EL (cell line): ENCODE data around the gene AP1AR.
"Not testable (repeated sequence)": the region's sequence is repeated elsewhere in the genome, so short reads cannot be mapped to it uniquely, and the experiment has no call there.

ENCODE experiments used
- DNase-seq: peaks from one replicate; pipeline ENCODE4 v3.0.0-alpha.2; 2016

AP1AR gene, protein sequence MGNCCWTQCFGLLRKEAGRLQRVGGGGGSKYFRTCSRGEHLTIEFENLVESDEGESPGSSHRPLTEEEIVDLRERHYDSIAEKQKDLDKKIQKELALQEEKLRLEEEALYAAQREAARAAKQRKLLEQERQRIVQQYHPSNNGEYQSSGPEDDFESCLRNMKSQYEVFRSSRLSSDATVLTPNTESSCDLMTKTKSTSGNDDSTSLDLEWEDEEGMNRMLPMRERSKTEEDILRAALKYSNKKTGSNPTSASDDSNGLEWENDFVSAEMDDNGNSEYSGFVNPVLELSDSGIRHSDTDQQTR

DNA sequence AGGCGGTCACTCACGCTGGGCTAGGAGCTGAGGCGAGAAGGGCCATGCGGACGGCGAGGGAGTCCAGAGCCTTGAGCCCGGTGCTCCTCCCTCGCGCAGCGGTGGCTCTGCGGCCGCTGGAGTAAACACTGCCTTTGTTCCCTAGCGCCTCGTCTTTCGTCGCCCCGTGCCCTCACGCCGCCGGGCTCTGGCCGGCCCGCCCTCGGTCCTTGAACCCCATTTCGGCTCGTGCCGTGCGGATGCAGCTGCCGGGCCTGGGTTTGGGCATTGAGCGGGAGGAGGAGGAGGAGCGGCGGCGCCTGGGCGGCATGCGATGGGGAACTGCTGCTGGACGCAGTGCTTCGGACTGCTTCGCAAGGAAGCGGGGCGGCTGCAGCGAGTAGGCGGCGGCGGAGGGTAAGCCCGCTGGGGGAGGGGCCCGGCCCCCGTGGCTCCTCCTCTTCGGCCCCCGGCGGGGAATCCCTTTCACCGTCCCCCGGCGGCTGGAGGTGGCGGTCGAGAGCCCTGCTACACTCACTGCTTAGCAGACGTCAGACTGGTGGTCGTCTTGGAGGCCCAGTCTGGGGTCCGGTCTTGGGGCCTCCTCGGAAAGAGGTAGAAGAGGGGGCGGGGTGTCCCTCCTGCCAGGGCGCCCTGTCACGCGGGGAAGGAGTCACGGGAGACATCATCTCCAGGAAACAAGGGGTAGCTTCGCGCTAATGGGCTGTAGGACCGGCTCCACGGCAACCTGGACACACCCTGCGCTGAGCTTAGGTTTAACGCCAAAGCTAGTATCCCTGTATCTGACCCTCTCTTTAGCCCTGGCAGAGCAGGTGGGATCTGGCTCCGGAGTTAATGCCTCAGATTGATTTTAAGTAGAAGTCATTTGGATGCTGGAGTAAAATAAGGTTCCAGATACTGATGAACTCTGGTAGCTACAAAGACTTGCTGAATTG is at the start of gene AP1AR:
TSS of gene AP1AR (plus strand) at position 9 of the 935 bp plus-strand sequence. CDS start at position 314, 305 bp downstream.
- DNase-seq: peak; percentile 80

DNA sequence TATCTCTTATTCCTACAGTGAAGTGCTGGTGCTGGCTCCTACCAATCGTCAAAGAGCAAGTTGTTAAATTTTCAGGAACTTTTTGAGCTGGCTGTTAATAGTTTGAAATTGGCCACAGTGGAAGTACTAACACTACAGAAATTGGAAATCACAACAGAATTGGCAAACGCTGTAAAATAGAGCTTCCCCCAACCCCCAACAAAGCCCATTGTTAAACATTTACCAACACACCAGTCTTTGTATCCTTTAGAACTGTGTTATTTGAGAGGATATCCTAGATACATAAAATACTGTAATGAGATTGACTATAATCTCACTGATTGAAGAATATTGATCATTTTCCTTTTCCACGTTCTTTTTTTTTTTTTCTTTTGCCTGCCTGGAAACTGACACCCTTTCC is 49.0 kb upstream of the AP1AR start:
- no peak for DNase-seq

DNA sequence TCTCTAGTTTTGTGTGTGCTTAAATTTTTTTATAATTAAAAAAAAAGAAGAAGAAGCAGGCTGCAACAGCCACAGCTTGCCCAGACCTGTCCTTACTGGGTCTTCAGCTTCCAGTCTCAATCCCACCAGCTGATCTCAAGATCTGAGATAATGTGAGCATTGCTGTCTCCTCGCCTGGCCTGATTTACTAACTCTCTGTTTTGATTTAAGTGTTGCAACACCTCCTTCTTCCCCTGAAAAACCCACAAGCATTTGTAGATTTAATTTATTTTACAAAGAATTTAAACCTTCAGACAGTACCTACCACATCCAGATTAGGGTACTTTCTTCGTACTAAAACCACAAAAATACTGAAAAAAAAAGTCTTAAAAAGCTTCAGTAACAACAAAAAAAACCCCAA is 48.3 kb upstream of the AP1AR start:
- DNase-seq: no peak

DNA sequence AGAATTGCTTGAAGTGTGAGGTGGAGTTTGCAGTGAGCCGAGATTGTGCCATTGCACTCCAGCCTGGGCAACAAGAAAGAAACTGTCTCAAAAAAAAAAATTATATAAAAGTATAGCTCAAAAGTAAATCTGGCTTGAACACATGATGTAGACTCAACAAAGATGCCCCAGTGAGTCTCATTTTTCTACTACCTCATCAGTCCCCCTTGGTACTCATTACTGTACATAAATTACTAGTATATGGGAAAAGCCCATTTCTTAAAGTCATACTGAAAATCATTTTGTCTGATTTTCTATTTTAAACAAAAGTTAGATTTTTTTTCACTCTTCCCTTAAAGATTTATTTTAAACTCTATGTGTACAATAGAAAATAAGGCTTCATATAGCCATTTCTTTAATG is 47.1 kb upstream of the AP1AR start:
- no peak for DNase-seq

DNA sequence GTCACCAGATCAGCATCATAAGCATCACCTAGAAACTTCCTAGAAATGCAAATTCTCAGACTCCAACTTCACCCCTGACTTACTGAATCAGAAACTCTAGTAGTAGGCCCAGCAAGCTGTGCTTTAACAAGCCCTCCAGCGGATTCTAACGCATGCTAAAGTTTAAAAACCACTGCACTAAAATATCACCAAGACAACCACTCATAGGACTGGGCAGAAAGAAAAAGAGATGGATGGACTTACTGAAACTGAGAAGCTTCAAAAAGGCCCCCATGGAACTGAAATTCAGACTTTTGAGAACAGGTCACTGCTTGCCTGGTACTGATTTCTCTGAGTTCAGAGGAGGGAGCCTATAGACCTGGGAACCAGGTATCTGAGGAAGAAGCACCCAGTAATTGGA is 46.3 kb upstream of the AP1AR start:
- no peak for DNase-seq

DNA sequence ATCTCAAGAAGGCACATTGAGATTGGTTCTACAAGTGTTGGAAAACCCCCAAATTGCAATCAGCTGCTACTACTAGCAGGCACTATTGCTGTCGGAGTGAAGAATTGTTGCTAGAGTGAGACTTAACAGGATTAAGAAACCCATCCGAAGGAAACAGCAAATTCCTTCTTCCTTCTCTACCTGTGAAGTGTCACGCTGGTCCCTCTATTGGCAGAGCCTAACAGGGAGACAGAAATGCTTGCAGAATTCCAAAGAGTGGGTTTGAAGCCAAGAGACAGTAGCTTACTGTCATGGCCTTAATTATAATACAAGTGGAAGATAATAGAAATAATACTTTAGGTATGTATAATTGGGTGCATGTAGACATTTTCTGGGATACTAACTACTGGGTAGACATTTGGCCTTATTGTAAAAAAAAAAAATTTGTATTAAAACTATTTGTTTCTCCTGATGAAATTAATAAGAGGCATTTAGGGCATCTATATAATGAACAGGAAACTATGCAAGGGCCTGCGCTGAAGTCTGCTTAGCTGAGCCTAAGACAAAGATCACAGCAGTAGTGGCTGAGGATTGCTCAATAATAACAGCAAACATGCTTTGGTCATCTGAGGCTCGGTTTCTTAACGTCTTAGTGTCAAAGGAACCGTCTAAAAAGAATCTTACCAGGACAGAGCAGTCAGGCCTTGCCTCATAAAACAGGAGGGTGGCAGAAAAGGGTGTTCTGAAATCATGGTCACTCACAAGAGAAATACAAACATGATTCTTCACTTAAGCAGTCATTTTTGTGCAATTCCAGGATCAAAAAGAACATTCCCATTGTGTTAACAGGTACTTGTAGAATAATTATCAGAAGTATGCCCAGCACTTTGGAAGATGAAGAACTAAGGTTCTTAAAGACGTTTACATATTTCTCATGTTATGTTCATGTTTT is 45.6 kb upstream of the AP1AR start:
- no peak for DNase-seq

DNA sequence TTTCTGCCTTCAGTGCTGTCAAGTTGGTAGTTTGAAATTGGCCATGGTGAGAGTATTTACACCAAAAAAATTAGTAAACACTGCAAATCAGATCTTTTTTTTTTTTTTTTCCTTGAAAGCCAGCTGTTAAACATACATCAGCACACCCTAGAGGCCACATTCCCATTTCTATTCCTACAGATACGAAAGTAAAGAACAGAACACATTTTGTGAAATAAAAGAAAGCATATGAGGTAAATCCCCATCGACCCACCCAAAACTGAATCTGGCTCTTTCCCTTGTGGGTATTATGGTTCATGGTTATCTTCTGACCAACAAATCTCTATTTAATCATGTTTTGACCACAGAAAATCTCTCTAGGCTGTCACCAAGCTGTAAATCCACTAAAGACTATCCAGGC is 41.8 kb upstream of the AP1AR start:
- DNase-seq: no peak

DNA sequence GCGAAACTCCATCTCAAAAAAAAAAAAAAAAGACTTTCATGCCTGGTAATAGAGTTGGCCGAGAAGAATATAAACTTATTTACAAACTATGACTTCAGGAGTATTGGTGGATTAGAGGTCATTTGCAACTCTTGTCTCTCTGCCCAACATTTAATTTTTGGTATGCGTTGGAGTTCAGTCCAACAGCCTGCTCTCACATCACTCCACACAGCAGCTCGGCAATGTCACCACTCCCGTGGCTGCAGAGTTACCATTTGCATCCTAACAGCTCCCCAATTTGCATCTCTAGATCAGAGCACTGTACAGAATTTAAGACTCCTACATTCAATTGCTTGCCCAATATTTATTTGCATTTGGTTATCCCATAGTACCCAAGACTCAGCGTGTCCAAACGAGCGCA is 40.9 kb upstream of the AP1AR start:
- DNase-seq: no peak

DNA sequence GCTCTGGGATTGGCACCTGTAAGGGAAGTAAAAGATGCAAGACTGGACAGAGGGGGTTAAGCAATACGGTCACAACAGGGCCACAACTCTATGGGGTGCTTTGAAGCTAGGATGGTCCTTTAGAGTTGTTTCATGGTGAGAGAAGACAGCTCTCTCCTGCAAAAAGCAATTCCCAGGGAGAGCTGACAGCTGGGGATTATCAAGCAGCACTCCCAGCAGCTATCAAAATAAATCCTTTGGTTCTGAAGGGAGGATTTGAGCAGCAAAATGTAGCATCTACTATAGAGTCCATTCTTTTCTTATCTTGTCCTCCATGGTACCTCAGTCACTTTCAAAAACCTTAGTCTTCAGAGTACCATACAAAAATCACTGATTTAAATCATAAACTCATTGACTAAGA is 35.1 kb upstream of the AP1AR start:
- no peak for DNase-seq

DNA sequence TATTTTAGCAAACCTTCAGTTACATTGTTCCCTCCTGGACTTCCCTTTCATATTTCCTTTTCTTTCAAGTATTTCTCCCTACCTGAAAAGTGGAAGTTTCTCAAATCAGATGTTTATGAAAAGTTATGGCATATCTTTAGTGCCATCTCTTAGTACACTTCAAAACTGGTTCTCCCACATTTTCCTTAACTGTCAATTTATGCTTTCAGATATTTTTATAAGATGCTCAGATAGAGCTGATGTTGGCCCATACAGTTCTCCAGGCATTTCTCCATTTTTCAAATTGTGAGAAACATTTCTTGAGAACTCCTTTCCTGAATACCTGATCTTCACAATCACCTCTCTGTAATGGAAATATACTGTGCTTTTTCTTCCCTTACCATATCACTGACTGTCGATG is 32.5 kb upstream of the AP1AR start:
- no peak for DNase-seq

DNA sequence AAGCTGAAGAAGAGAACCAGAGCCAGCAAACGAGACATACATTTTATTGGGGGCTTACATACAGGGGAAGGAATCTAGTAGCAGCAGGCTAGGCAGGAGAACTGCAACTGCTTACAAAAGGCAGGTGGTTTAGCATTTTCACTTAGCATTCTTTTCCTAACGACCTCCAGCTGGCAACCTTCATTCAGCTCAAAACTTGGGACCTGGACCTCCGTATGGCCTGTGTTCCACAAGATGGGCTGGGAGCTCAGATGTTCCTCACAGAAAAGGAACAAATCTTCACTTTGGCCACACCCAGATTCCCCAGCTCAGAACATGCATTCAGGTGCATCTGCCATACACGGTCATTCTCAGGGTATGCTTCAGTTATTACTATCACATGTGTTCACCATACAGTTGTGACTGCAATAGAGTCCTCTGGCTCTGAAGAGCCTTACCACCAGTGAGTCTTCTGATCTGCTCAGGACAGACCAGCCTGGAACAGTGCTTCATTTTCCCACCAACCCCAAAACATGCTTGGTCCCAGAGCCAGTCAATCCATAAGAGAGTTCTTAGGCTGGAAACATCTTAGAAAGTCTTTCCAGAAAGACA is 29.6 kb upstream of the AP1AR start:
- DNase-seq: no peak

DNA sequence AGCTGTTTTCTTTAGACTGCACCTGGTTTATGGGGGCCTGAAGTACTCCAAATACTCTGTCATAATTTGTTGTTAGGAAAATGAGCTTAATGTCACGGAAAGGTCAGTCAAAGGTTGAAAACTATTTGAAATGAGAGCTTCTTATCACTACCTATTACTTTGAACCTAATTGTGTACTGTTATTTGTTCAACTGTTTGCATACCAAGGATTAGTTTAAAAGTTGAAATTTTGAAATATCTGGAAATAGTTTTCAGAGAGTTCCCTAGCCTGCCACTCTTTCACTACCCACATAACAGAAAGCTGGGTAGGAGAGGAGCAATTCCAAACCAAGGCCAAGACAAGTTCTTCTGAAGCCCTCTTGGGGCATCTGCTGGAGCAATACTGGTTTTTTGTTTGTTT is 28.0 kb upstream of the AP1AR start:
- no peak for DNase-seq

DNA sequence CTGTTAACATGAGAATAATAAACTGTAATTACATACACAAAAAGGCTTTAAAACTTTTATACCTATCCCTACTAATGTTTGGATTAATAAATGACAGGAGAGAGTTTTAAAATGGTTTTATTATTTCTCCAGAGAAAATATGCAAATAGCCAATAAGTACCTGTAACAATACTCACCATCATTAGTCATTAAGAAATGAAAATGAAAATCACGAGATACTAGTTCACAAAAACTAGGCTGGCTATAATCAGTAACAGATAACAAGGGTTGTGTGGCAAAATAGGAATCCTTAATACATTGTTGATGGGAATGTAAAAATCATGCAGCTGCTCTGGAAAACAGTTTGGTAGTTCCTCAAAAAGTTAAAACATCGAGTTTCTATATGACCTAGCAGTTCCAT is 25.2 kb upstream of the AP1AR start:
- DNase-seq: no peak

DNA sequence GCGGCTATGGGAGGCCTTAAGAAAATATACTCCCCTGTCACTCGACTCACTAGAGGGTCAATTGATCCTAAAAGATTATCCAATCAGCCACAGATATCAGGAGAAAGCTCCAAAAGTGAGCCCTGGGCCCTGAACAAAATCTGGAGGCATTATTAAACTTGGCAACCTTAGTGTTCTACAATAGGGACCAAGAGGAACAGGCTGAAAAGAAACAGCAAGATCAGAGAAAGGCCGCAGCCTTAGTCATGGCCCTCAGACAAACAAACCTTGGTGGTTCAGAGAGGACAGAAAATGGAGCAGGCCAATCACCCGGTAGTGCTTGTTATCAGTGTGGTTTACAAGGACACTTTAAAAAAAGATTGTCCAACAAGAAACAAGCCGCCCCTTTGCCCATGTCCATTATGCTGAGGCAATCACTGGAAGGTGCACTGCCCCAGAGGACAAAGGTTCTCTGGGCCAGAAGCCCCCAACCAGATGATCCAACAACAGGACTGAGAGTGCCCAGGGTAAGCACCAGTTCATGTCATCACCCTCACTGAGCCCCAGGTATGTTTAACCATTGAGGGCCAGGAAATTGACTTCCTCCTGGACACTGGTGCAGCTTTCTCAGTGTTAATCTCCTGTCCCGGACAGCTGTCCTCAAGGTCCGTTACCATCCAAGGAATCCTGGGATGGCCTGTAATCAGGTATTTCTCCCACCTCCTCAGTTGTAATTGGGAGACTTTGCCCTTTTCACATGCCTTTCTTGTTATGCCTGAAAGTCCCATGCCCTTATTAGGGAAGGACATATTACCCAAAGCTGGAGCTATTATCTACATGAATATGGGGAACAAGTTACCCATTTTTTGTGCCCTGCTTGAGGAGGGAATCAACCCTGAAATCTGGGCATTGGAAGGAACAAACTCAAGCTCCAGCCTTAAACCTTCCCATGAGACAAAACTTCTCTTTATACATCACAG is 23.2 kb upstream of the AP1AR start:
- not testable (repeated sequence) for DNase-seq

DNA sequence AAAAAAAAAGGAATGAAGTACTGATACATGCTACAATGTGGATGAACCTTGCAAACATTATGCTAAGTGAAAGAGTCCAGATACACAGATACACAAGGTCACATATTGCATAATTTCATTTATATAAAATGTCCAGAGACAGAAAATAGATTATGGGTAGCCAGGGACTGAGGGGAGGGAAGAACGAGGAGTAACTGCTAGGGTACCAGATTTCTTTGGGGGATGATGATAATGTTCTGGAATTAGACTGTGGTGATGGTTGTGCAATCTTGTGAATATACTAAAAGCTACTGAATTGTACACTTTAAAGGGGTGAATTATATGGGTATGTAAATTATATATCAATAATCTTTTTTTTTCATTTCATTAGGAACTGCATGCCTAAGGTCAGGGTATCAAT is 20.8 kb upstream of the AP1AR start:
- DNase-seq: no peak

DNA sequence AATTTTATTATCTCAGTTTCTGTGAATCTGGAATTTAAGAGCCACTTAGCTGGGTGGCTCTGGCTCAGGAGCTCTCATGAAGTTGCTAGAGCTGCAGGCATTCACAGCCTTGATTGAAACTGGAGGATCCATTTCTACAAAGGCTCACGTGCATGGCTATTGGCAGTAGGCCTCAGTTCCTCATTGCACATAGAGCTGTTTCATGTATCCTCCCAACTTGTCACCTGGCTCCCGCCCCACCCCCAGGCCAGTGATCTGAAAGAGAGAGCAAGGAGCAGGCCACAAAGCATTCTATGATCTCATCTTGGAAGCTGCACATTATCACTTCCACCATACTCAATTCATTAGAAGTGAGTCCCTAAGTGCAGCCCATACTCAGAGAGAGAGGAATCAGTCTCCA is 18.5 kb upstream of the AP1AR start:
- DNase-seq: peak; percentile 67

DNA sequence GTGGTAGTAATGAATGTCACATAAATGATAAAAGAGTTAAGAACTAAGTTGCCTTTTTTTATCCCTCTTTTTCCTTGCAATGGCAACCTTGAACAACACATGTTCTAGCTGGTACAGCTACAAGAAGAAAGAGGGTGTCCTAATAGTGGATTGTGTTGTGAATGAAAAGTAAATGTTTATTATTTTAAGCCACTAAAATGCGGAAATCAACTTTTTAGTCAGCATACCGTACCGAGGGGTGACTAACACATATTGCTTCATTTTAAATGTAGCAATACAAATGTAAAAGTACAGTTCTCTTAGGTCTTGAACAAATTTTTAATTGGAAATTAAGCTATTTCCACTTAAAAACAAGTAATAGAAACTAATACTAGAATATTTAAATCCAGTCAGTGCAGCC is 17.7 kb upstream of the AP1AR start:
- peak; percentile 78 for DNase-seq

DNA sequence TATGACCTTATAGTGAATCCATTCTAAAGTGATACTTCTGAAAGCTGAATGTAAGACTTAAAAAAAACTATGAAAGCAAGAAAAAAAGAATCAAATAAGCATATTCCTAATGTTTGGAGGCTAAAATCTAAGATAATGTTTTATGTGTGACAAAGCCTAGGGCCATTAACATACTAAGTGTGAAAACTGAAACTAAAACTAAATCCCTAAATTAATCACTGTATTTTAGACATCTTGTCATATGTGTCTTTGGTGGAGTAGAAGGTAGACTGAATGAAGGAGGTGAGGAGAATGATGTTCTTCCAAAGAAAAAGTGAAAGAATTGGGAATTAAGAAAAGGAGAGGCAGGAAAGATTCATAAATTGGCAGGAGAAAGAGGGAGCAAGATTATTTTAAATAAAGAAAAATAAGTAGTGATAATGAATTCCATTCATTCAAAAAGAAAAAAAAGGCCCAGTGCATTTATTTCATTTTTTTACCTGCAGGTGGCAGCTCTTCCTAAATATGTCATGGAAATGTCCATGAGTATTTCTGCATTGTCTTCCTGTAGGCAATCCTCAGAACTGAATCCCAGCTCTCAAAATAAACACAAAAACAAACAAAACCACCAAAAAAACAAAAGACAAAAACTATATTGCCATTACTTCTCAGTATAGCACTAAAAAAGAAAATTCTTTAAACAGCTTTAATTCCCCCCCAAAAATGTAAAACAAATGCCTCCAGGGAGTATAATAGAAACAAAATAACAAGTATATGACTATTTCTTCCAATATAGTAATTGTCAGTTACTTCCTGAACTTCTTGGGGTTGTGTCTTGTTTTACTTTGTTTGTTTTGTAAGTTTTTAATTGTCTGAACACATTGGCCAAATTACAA is 17.0 kb upstream of the AP1AR start:
- peak; percentile 43 for DNase-seq

DNA sequence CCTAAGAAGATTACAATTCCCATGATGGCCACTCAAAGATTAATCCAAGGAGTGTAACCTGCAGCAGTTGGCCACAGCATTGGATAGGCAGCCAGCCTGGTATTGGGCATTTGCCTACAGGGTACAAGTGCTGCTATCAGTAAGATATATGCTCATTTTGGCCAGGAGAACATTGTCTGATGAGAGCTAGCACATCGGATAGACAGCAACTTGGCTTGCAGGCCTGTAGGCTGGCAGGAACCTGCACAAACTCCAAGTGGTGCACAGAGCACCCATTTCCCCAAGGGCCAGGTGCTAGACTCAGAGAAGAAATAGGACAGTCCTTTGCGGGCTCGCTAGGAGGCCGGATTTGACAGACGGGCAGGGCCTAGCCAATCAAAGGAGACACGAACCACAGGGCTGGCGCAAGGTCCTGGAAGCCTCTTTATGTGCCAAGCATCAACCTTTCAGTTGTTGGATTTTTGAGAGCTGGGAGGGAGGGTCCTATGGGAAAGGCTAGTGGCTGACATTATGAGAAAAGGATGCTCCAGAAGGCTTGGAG is 11.7 kb upstream of the AP1AR start:
- no peak for DNase-seq
